HCT116 (cell line): ENCODE measurements around the gene GPX3. TPM values are rescaled to one million over a fixed set of nuclear protein-coding genes. Genes with fewer than 3 reads are reported as not detected.
A peak's percentile ranks its signal among the peaks of the same experiment; 100 is the strongest.

ENCODE experiments used
- ATAC-seq: fragments of 200-7000 bp; cut with Tn5 transposase; 2 replicates; pipeline ENCODE4 v1.9.1; 2020; ENCODE audit warnings: mild to moderate bottlenecking, moderate library complexity
- BruUV-seq: library from RNA; stranded (reverse); fragments of 400-500 nt; replicated peaks from 2 replicates; lab custom pipeline; 2021; lab: Mats Ljungman, UMichigan
- CTCF ChIA-PET: fragments of 300-600 bp; sonication (Branson Sonifier 250); formaldehyde crosslinking; loops from one replicate; lab custom pipeline; 2021; ENCODE audit warnings: antibody characterized with exemption; lab: Charles Lee
- POLR2A ChIA-PET: fragments of 300-600, 350-600 bp; sonication (Branson Sonifier 250); formaldehyde crosslinking; loops from one replicate; lab custom pipeline; 2021; ENCODE audit warnings: antibody characterized with exemption; lab: Charles Lee
- RAD21 ChIA-PET, 2 experiments: fragments of 300-600 bp; sonication (Branson Sonifier 250); formaldehyde crosslinking; loops; one replicate each; lab custom pipeline; 2023; ENCODE audit warnings: low total read pairs in 2 of 2; ENCODE audit not compliant: uncharacterized antibody in 2 of 2, unreplicated experiment in 2 of 2, low non-redundant PET in 1 of 2; lab: Charles Lee
- DNase-seq: peaks from one replicate; pipeline ENCODE4 v3.0.0-alpha.2; 2010; ENCODE audit warnings: low read depth, low spot score
- H2AFZ ChIP-seq: fragments of 200-600 bp; shearing (Covaris generic), sonication (generic); 2 replicates; pipeline ENCODE4 v1.6.1; 2017; ENCODE audit warnings: low read depth, mixed run types, mixed read lengths, antibody characterized with exemption, low read length; ENCODE audit not compliant: poor library complexity, severe bottlenecking
- H3K27ac ChIP-seq: 2 replicates; pipeline ENCODE4 v1.5.1; 2012; ENCODE audit warnings: low read depth, low read length
- H3K27me3 ChIP-seq: fragments of 200-600 bp; sonication (generic); 2 replicates; pipeline ENCODE4 v1.6.1; 2016; ENCODE audit warnings: mixed run types, low read length, mixed read lengths; ENCODE audit not compliant: insufficient read depth
- H3K36me3 ChIP-seq, 2 experiments: fragments of 200-500 bp in 1 of 2; fragments of 200-600 bp in 1 of 2; sonication (Bioruptor generic) in 1 of 2; sonication (generic) in 1 of 2; 2 replicates each; pipeline versions ENCODE4 v1.5.1 to v1.6.1; 2014 to 2016; ENCODE audit warnings: low read length in 2 of 2, inconsistent platforms in 1 of 2, mixed read lengths in 1 of 2, mixed run types in 1 of 2; ENCODE audit not compliant: insufficient read depth in 2 of 2, control insufficient read depth in 1 of 2
- H3K4me1 ChIP-seq, 2 experiments: fragments of 200-600 bp in 1 of 2; sonication (generic) in 1 of 2; 2 replicates each; pipeline versions ENCODE4 v1.5.1 to v1.6.1; 2012 to 2017; ENCODE audit warnings: low read length in 2 of 2, inconsistent platforms in 1 of 2, mild to moderate bottlenecking in 1 of 2, mixed read lengths in 1 of 2, mixed run types in 1 of 2, moderate library complexity in 1 of 2; ENCODE audit not compliant: insufficient read depth in 2 of 2, control insufficient read depth in 1 of 2
- H3K4me2 ChIP-seq: fragments of 200-600 bp; sonication (generic); 2 replicates; pipeline ENCODE4 v1.6.1; 2017; ENCODE audit warnings: mixed run types, low read length, mixed read lengths
- H3K4me3 ChIP-seq, 2 experiments: fragments of 200-600 bp in 1 of 2; sonication (generic) in 1 of 2; replicated peaks in 1 of 2; 2 replicates each; pipeline ENCODE4 v1.5.1; 2011 to 2016; ENCODE audit warnings: low read length in 2 of 2, control low read depth in 1 of 2, low read depth in 1 of 2, mild to moderate bottlenecking in 1 of 2, mixed read lengths in 1 of 2, mixed run types in 1 of 2
- H3K79me2 ChIP-seq: fragments of 200-600 bp; sonication (generic); 2 replicates; pipeline ENCODE4 v1.6.1; 2017; ENCODE audit warnings: mild to moderate bottlenecking, mixed run types, low read length, moderate library complexity, mixed read lengths; ENCODE audit not compliant: insufficient read depth
- H3K9ac ChIP-seq: fragments of 200-600 bp; sonication (generic); 2 replicates; pipeline ENCODE4 v1.6.1; 2016; ENCODE audit warnings: low read length, mixed read lengths
- H3K9me2 ChIP-seq: fragments of 200-600 bp; sonication (generic), shearing (Covaris generic); 2 replicates; pipeline ENCODE4 v1.6.1; 2017; ENCODE audit warnings: mixed run types, mild to moderate bottlenecking, moderate library complexity; ENCODE audit not compliant: insufficient read depth
- H3K9me3 ChIP-seq, 2 experiments: fragments of 200-500 bp in 1 of 2; fragments of 200-600 bp in 1 of 2; sonication (Bioruptor generic) in 1 of 2; sonication (generic) in 1 of 2; 2 replicates each; pipeline ENCODE4 v1.6.1; 2014 to 2017; ENCODE audit warnings: low read length in 2 of 2, mixed read lengths in 2 of 2, inconsistent platforms in 1 of 2, low read depth in 1 of 2, mild to moderate bottlenecking in 1 of 2, mixed run types in 1 of 2, moderate library complexity in 1 of 2; ENCODE audit not compliant: control insufficient read depth in 1 of 2, insufficient read depth in 1 of 2
- H4K20me1 ChIP-seq: fragments of 200-600 bp; sonication (generic), shearing (Covaris generic); 2 replicates; pipeline ENCODE4 v1.6.1; 2017; ENCODE audit warnings: mixed run types, mild to moderate bottlenecking, moderate library complexity; ENCODE audit not compliant: insufficient read depth
- CBX3 ChIP-seq: IDR thresholded peaks from 2 replicates; pipeline ENCODE4 v1.6.1; 2012; ENCODE audit warnings: low read depth
- FOSL1 ChIP-seq: IDR thresholded peaks from 2 replicates; pipeline ENCODE4 v1.6.1; 2012; ENCODE audit warnings: low read depth
- POLR2AphosphoS5 ChIP-seq: IDR thresholded peaks from 2 replicates; pipeline ENCODE4 v1.6.1; 2011; ENCODE audit warnings: mild to moderate bottlenecking, low read depth, low read length, moderate library complexity
- REST ChIP-seq: IDR thresholded peaks from 2 replicates; pipeline ENCODE4 v1.6.1; 2012; ENCODE audit warnings: low read depth
- SRF ChIP-seq: IDR thresholded peaks from 2 replicates; pipeline ENCODE4 v1.6.1; 2012; ENCODE audit warnings: low read depth
- intact Hi-C: fragments of 100-400 bp; cut with micrococcal nuclease; formaldehyde crosslinking; loops from 2 replicates; pipeline ENCODE4 v1.10.0; 2022
- total RNA-seq: library from RNA; stranded (reverse); gene quantifications from one replicate; pipeline ENCODE4 v1.2.1, GENCODE V29; 2021; ENCODE audit not compliant: unreplicated experiment

Gene GPX3
- total RNA-seq, 1 experiment from 2014 or later, result 0.96 TPM

- no peak overlapping the region for H2AFZ ChIP-seq
- ChIA-PET RAD21 (no interaction called here), CTCF (interaction anchor here (1.4 kb wide), 1 partner anchor 14 kb away, joined by 3 read pairs; no protein-coding TSS in a partner anchor), POLR2A (no interaction called here)
- H3K79me2 ChIP-seq, result 0 out of 2 replicates have a peak, but pooled peaks cover 3% of the 10 kb centered on the region
- intact Hi-C loops, result no loop called here
- H3K9ac ChIP-seq, result peak overlapping the region; percentile 31
- peaks cover 4 to 14% of the 10 kb centered on the region in 2 experiments; a peak in 2 of 4 replicates for H3K36me3 ChIP-seq
- peak overlapping the region; percentile 67 for H3K4me2 ChIP-seq
- H3K27me3 ChIP-seq, result no peaks in the 10 kb centered on the region
- H3K9me2 ChIP-seq, result no peaks in the 10 kb centered on the region
- TF ChIP-seq FOSL1 (no peak), SRF (no peak), CBX3 (no peak), POLR2AphosphoS5 (no peak), REST (no peak)
- no peaks in the 10 kb centered on the region for H4K20me1 ChIP-seq
- no peak overlapping the region for H3K27ac ChIP-seq
- DNase-seq, result no peak
- ATAC-seq, result no peak
- H3K4me3 ChIP-seq, result peak overlapping the region in 1 of 2 experiments; percentile 32; a peak in 1 of 4 replicates
- no peaks in the 10 kb centered on the region for H3K9me3 ChIP-seq
- peaks cover 13 to 23% of the 10 kb centered on the region in 2 experiments for H3K4me1 ChIP-seq
- no TSS peak for BruUV-seq
Observed at GRCh38 chr5:151062405-151063141, 42.2 kb downstream of the GPX3 start.
